GM18909 (cell line): Measurements from ENCODE around the gene HOXB2.

ENCODE experiments used
- ATAC-seq: cut with Tn5 transposase; IDR thresholded peaks from one replicate; pipeline ENCODE4 v1.9.1; 2021; ENCODE audit warnings: mild to moderate bottlenecking; ENCODE audit not compliant: unreplicated experiment, poor library complexity

HOXB2 gene

DNA sequence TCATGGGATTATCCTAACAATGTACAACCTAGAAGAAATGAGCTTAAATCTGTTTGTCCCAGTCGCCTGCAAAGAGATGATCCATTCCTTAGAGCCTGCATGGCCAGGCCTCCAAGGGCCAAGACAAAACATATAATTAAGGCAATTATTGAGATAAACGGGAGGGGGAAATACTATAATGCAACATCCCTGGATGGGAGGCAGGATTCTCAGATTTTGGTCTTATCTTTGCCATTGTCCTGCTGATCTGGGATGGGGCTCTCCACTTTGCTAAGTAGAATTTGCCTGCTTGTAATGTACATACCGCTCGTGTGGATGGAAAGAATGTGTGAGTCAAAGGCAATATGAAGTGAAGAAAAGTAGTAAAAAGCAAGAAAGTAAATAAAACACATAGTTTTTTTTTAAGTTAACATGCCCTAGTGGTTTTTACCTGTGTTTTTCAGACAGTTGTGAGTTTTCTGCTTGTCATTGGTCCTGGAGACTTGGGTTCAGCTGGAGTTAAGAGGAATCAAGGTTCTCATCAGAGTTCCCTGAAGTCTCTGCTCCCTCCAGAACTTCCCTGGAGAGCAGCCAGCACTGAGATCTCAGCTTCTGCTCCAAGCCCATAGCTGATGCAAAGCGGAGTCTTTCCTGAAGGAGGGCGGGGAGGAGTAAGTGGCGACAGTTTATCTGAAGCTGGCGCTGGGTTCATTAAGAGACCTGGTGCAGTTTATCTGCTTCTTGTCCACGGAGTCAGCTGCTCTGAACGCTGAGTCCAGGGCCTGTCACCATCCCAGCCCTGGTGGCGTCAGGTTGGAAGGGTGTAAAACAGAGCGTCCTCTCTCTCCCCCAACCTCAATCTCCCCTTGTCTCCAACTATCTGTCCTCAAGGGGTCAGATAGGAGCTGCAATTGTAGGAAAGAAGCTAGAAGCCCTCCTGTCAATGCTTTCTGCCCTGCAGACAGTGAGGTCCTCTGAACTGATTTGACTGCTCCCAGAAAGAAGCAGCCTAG lies 44.2 kb downstream of the HOXB2 start:
- no peak for ATAC-seq

- no peak for ATAC-seq
Observed at GRCh38 chr17:48499735-48500434, 45.0 kb downstream of the HOXB2 start.

GRCh38 chr17:48499248-48499647 lies 45.7 kb downstream of the HOXB2 start:
- no peak for ATAC-seq

- ATAC-seq = no peak
Observed at GRCh38 chr17:48498164-48498850, 46.6 kb downstream of the HOXB2 start.

- no peak for ATAC-seq
Observed at GRCh38 chr17:48497103-48497502, 47.8 kb downstream of the HOXB2 start.

- no peak for ATAC-seq
Observed at GRCh38 chr17:48494335-48494734, 50.6 kb downstream of the HOXB2 start.
